K562 (cell line): ENCODE results near the gene RHOBTB3. TPM values are rescaled to one million over a fixed set of nuclear protein-coding genes. Genes with fewer than 3 reads are reported as not detected.

ENCODE experiments used
- ATAC-seq: fragments of 200-7000 bp; cut with Tn5 transposase; 3 replicates; pipeline ENCODE4 v1.9.1; 2020; ENCODE audit warnings: moderate library complexity
- BruUV-seq: library from RNA; stranded (reverse); fragments of 400-500 nt; replicated peaks from 2 replicates; lab custom pipeline; 2021; lab: Mats Ljungman, UMichigan
- CTCF ChIA-PET: fragments of 300-600 bp; formaldehyde crosslinking; extraction: SDS; loops from one replicate; lab custom pipeline; 2021; ENCODE audit warnings: low intra/inter-chr PET ratio; lab: Yijun Ruan, JAX
- POLR2A ChIA-PET: fragments of 300-600, 350-650 bp; sonication (Branson Sonifier 250); formaldehyde crosslinking; extraction: SDS; loops from one replicate; lab custom pipeline; 2021; ENCODE audit warnings: antibody characterized with exemption, inconsistent platforms; lab: Yijun Ruan, JAX
- DNase-seq, 4 experiments: peaks; one replicate each; pipeline versions ENCODE4 v3.0.0 to v3.0.0-alpha.2; 2011 to 2018; ENCODE audit warnings: low spot score in 3 of 4, mixed read lengths in 3 of 4; ENCODE audit errors: extremely low read depth in 1 of 4
- FAIRE-seq: peaks from 2 replicates; lab custom pipeline; 2011; peaks lifted over from hg19 to GRCh38; lab: Jason Lieb, UNC
- H2AFZ ChIP-seq: 2 replicates; pipeline ENCODE4 v1.6.0; 2011; ENCODE audit warnings: low read depth, low read length, control low read depth, inconsistent platforms
- H3K27ac ChIP-seq: fragments of 200-600 bp; 3 replicates; pipeline ENCODE4 v1.8.0; 2011; ENCODE audit warnings: low read depth, mild to moderate bottlenecking, control low read depth, inconsistent platforms, low read length, moderate library complexity, mixed read lengths; ENCODE audit errors: extremely low read depth
- H3K27me3 ChIP-seq, 2 experiments: fragments of 300-600 bp in 1 of 2; 2 replicates in 1 of 2; 3 replicates in 1 of 2; pipeline versions ENCODE4 v1.6.0 to v1.8.0; 2011; ENCODE audit warnings: inconsistent platforms in 2 of 2, low read length in 2 of 2, mild to moderate bottlenecking in 1 of 2, mixed read lengths in 1 of 2, moderate library complexity in 1 of 2; ENCODE audit not compliant: control insufficient read depth in 2 of 2, insufficient read depth in 2 of 2
- H3K36me3 ChIP-seq: fragments of 300-600 bp; 3 replicates; pipeline ENCODE4 v1.8.0; 2011; ENCODE audit warnings: mild to moderate bottlenecking, low read length, inconsistent platforms; ENCODE audit not compliant: control insufficient read depth, insufficient read depth
- H3K4me1 ChIP-seq, 2 experiments: fragments of 200-600 bp in 1 of 2; replicated peaks in 1 of 2; 2 replicates in 1 of 2; 3 replicates in 1 of 2; pipeline versions ENCODE4 v1.5.1 to v1.8.0; 2011; ENCODE audit warnings: inconsistent platforms in 2 of 2, low read length in 2 of 2, mild to moderate bottlenecking in 1 of 2, mixed read lengths in 1 of 2, moderate library complexity in 1 of 2; ENCODE audit not compliant: control insufficient read depth in 2 of 2, insufficient read depth in 2 of 2
- H3K4me2 ChIP-seq: 2 replicates; pipeline ENCODE4 v1.6.1; 2011; ENCODE audit warnings: low read length, control low read depth, inconsistent platforms, mixed read lengths; ENCODE audit not compliant: insufficient read depth
- H3K4me3 ChIP-seq: fragments of 200-600 bp; sonication (generic), shearing (Covaris generic); 2 replicates; pipeline ENCODE4 v1.5.1; 2016; ENCODE audit warnings: control low read depth, inconsistent platforms
- H3K79me2 ChIP-seq: fragments of 200-600 bp; 3 replicates; pipeline ENCODE4 v1.8.0; 2011; ENCODE audit warnings: low read length, inconsistent platforms; ENCODE audit not compliant: control insufficient read depth, insufficient read depth
- H3K9ac ChIP-seq, 2 experiments: 2 replicates each; pipeline versions ENCODE4 v1.6.0 to v1.6.1; 2011; ENCODE audit warnings: low read depth in 2 of 2, low read length in 2 of 2, control low read depth in 1 of 2, inconsistent platforms in 1 of 2, mild to moderate bottlenecking in 1 of 2, mixed read lengths in 1 of 2; ENCODE audit not compliant: insufficient read depth in 1 of 2
- H3K9me1 ChIP-seq: one replicate; pipeline ENCODE4 v1.6.0; 2011; ENCODE audit warnings: inconsistent platforms, mild to moderate bottlenecking, low read length, moderate library complexity; ENCODE audit not compliant: control insufficient read depth, insufficient read depth
- H3K9me3 ChIP-seq: replicated peaks from 2 replicates; pipeline ENCODE4 v1.5.1; 2011; ENCODE audit warnings: low read depth, low read length, inconsistent platforms; ENCODE audit not compliant: control insufficient read depth, insufficient read depth
- H4K20me1 ChIP-seq: replicated peaks from 2 replicates; pipeline ENCODE4 v1.6.1; 2011; ENCODE audit warnings: low read length, inconsistent platforms, mixed read lengths; ENCODE audit not compliant: control insufficient read depth, insufficient read depth
- BHLHE40 ChIP-seq: IDR thresholded peaks from 2 replicates; pipeline ENCODE4 v1.6.1; 2011; ENCODE audit warnings: low read length, improper control_type of control experiment
- CBFA2T2 ChIP-seq: fragments of 450-650 bp; conservative IDR thresholded peaks from 2 replicates; pipeline ENCODE4 v1.6.1; 2017; ENCODE audit warnings: mild to moderate bottlenecking
- CBFA2T3 ChIP-seq: fragments of 450-650 bp; IDR thresholded peaks from 2 replicates; pipeline ENCODE4 v1.6.1; 2017
- ETV1 ChIP-seq: fragments of 450-650 bp; conservative IDR thresholded peaks from 2 replicates; pipeline ENCODE4 v1.6.1; 2016; ENCODE audit warnings: missing genetic modification characterization, control low read depth, low read depth, missing compliant biosample characterization
- FOSL1 ChIP-seq: fragments of 200-800 bp; sonication (Bioruptor generic); conservative IDR thresholded peaks from 2 replicates; pipeline ENCODE4 v1.6.1; 2016; ENCODE audit warnings: missing genetic modification characterization, missing compliant biosample characterization
- GTF2F1 ChIP-seq: IDR thresholded peaks from 2 replicates; pipeline ENCODE4 v1.6.1; 2011; ENCODE audit warnings: low read depth, low read length, improper control_type of control experiment
- HIVEP1 ChIP-seq: fragments of 250-450 bp; sonication (Bioruptor Pico); IDR thresholded peaks from 2 replicates; pipeline ENCODE4 v1.4.0; 2020; ENCODE audit warnings: mild to moderate bottlenecking
- HNRNPUL1 ChIP-seq: fragments of 200-400 bp; formaldehyde crosslinking; IDR thresholded peaks from 2 replicates; pipeline ENCODE4 v1.6.1; 2017; ENCODE audit warnings: low read length
- KDM1A ChIP-seq, 2 experiments: fragments of 450-650 bp; IDR thresholded peaks; 2 replicates each; pipeline ENCODE4 v1.6.1; 2016; ENCODE audit warnings: mild to moderate bottlenecking in 2 of 2
- KDM5B ChIP-seq: fragments of 200-600 bp; sonication (generic); IDR thresholded peaks from 2 replicates; pipeline ENCODE4 v1.6.1; 2012; ENCODE audit warnings: low read depth, mild to moderate bottlenecking, moderate library complexity, low read length, control low read depth, inconsistent platforms; ENCODE audit not compliant: insufficient replicate concordance
- KHSRP ChIP-seq: fragments of 450-650 bp; IDR thresholded peaks from 2 replicates; pipeline ENCODE4 v1.6.1; 2017
- MEF2D ChIP-seq: conservative IDR thresholded peaks from 2 replicates; pipeline ENCODE4 v1.6.1; 2016; ENCODE audit warnings: low read depth, missing genetic modification characterization, missing compliant biosample characterization
- MYC ChIP-seq, 2 experiments: fragments of 250-450 bp in 1 of 2; sonication (Bioruptor Pico) in 1 of 2; IDR thresholded peaks; 2 replicates each; pipeline versions ENCODE4 v1.5.1 to v1.6.1; 2012 to 2021; ENCODE audit warnings: low read depth in 2 of 2, borderline replicate concordance in 1 of 2, improper control_type of control experiment in 1 of 2, low read length in 1 of 2, mild to moderate bottlenecking in 1 of 2, moderate library complexity in 1 of 2
- POLR2A ChIP-seq: fragments of 450-650 bp; conservative IDR thresholded peaks from 2 replicates; pipeline ENCODE4 v1.6.1; 2016
- POLR2B ChIP-seq: fragments of 450-650 bp; IDR thresholded peaks from 2 replicates; pipeline ENCODE4 v1.6.1; 2018; ENCODE audit warnings: low read depth; ENCODE audit not compliant: partially characterized antibody
- POU5F1 ChIP-seq: fragments of 150-350 bp; IDR thresholded peaks from 2 replicates; pipeline ENCODE4 v1.6.1; 2014; ENCODE audit warnings: borderline replicate concordance, low read length, low read depth, mild to moderate bottlenecking; ENCODE audit not compliant: partially characterized antibody
- RCOR1 ChIP-seq, 2 experiments: IDR thresholded peaks; 2 replicates each; pipeline ENCODE4 v1.6.1; 2012; ENCODE audit warnings: low read depth in 2 of 2, low read length in 2 of 2, borderline replicate concordance in 1 of 2, improper control_type of control experiment in 1 of 2
- RFX7 ChIP-seq: fragments of 250-450 bp; sonication (Bioruptor Pico); IDR thresholded peaks from 2 replicates; pipeline ENCODE4 v1.5.1; 2021; ENCODE audit warnings: mild to moderate bottlenecking
- SMARCA4 ChIP-seq: fragments of 450-650 bp; IDR thresholded peaks from 2 replicates; pipeline ENCODE4 v1.6.1; 2016
- TEAD4 ChIP-seq, 2 experiments: sonication (generic) in 1 of 2; formaldehyde crosslinking in 1 of 2; IDR thresholded peaks; 2 replicates each; pipeline versions ENCODE4 v1.6.1 to v1.8.0; 2012 to 2022; ENCODE audit warnings: borderline replicate concordance in 1 of 2, inconsistent platforms in 1 of 2, low read length in 1 of 2, mild to moderate bottlenecking in 1 of 2, missing genetic modification reagents in 1 of 2
- ZNF354B ChIP-seq: fragments of 250-450 bp; sonication (Bioruptor Pico); IDR thresholded peaks from 2 replicates; pipeline ENCODE4 v1.4.0; 2020
- ZNF436 ChIP-seq: fragments of 250-450, 450-650 bp; sonication (Bioruptor Pico); formaldehyde crosslinking; IDR thresholded peaks from 2 replicates; pipeline ENCODE4 v1.7.0; 2020; ENCODE audit warnings: mild to moderate bottlenecking
- WGBS: fragments of 100-300 bp; shearing (Covaris generic); methylation state at CpG from one replicate; pipeline ENCODE4 v1.1.6; 2016; ENCODE audit warnings: low coverage, mixed read lengths; ENCODE audit not compliant: insufficient coverage; ENCODE audit errors: missing lambda C conversion rate; 5-methylcytosine and 5-hydroxymethylcytosine counted together
- in situ Hi-C: fragments of 300-500 bp; cut with MboI; formaldehyde crosslinking; loops from 4 replicates; pipeline ENCODE4 v1.15.0; 2018; ENCODE audit warnings: inconsistent platforms, mixed read lengths
- intact Hi-C: fragments of 100-400 bp; cut with micrococcal nuclease; formaldehyde crosslinking; loops from 2 replicates; pipeline ENCODE4 v1.14.2; 2022
- polyA plus RNA-seq, 8 experiments: library from polyadenylated mRNA; depleted of rRNA in 4 of 8; stranded (reverse) in 5 of 8; unstranded in 3 of 8; fragments of >200 nt; fragmentation: Nextera tagmentation in 2 of 8; fragmentation: Illumina TruSeq in 1 of 8; extraction: Ambion mirVana in 2 of 8; extraction: Trizol in 1 of 8; gene quantifications; 2 replicates each; pipeline versions ENCODE4 v1.2.1 to v1.2.3, GENCODE V29; 2011 to 2014; ENCODE audit warnings: inconsistent platforms in 1 of 8, missing spikeins in 1 of 8
- total RNA-seq, 7 experiments: library from RNA; depleted of rRNA in 6 of 7; stranded (reverse); fragments of >200 nt in 6 of 7; fragmentation: Illumina TruSeq in 2 of 7; extraction: Trizol in 2 of 7; gene quantifications; 2 replicates each; pipeline versions ENCODE4 v1.2.1 to v1.2.3, GENCODE V29; 2011 to 2021; ENCODE audit warnings: low replicate concordance in 1 of 7
- TF ChIP-seq, protein P1 (sequence below): sonication (generic); formaldehyde crosslinking; IDR thresholded peaks from 2 replicates; pipeline ENCODE4 v1.8.0; 2022; ENCODE audit warnings: mild to moderate bottlenecking, missing genetic modification reagents
- TF ChIP-seq, protein P2 (sequence below): fragments of 450-650 bp; IDR thresholded peaks from 2 replicates; pipeline ENCODE4 v1.6.1; 2018; ENCODE audit warnings: mild to moderate bottlenecking, low read depth; ENCODE audit not compliant: partially characterized antibody

The RHOBTB3 gene
- total and polyA plus RNA-seq, 9 of the 15 experiments (the other 6 are each of a cell fraction or from before 2014, with no cell fraction given) = 39.7 to 143 (median 115) TPM

DNA sequence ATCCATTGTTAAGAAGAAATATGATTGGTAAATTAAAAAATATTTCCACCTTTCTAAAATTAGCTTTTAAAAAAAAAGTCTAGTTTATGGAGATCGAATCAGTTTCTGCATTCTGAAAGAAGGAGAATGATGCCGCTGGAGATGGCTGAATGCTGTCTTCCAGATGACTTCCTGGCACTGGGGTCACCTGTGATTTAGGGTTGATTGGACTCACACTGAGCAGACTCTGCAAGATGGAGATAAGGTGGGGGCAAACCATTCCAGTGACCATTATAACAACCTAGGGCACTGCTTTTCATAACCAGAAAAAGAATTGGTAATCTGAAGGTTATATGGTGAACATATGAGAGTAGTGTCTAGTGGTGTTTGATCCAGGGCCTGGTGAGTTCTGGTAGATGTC lies 40.8 kb downstream of the RHOBTB3 start:
- peaks cover 4% of the 10 kb centered on the region; the same call in 2 of the 3 replicates for H3K79me2 ChIP-seq
- BruUV-seq = no TSS peak
- intact Hi-C loops = no loop called here
- TF ChIP-seq, protein P1, sequence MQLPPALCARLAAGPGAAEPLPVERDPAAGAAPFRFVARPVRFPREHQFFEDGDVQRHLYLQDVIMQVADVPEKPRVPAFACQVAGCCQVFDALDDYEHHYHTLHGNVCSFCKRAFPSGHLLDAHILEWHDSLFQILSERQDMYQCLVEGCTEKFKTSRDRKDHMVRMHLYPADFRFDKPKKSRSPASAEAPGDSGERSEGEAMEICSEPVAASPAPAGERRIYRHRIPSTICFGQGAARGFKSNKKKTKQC (CRISPR knock-in tag) = no peak
- TF ChIP-seq KDM1A (IDR thresholded peaks at IDR 0.05) (peak; percentile 72 to 74; a peak in 3 of 4 replicates), ZNF354B (no peak), MEF2D (no peak), TEAD4 (IDR thresholded peaks at IDR 0.05; ENCODE audit: low read length) (0 out of 2 replicates have a peak, but pooled peaks have one; percentile 26), TEAD4 (CRISPR knock-in tag; IDR thresholded peaks at IDR 0.05; ENCODE audit: borderline replicate concordance) (no peak), HIVEP1 (CRISPR knock-in tag) (no peak), RCOR1 (IDR thresholded peaks at IDR 0.05; ENCODE audit: borderline replicate concordance in 1 of 2, low read depth in 2 of 2, low read length in 2 of 2) (peak in 1 of 2 experiments; percentile 39; a peak in 1 of 4 replicates), FOSL1 (tag) (no peak), HNRNPUL1 (no peak), SMARCA4 (no peak), BHLHE40 (no peak), POLR2A (no peak; the same call in 1 of the 2 replicates), MYC (IDR thresholded peaks at IDR 0.05; ENCODE audit: low read depth, low read length) (no peak), MYC (CRISPR knock-in tag; IDR thresholded peaks at IDR 0.05; ENCODE audit: borderline replicate concordance, low read depth) (no peak), CBFA2T3 (peak; percentile 65), ETV1 (no peak), GTF2F1 (no peak), RFX7 (CRISPR knock-in tag) (no peak), KHSRP (no peak), KDM5B (no peak), POU5F1 (no peak), POLR2B (peak; percentile 15), ZNF436 (CRISPR knock-in tag) (no peak), CBFA2T2 (0 out of 2 replicates have a peak, but pooled peaks have one; percentile 11)
- TF ChIP-seq, protein P2, sequence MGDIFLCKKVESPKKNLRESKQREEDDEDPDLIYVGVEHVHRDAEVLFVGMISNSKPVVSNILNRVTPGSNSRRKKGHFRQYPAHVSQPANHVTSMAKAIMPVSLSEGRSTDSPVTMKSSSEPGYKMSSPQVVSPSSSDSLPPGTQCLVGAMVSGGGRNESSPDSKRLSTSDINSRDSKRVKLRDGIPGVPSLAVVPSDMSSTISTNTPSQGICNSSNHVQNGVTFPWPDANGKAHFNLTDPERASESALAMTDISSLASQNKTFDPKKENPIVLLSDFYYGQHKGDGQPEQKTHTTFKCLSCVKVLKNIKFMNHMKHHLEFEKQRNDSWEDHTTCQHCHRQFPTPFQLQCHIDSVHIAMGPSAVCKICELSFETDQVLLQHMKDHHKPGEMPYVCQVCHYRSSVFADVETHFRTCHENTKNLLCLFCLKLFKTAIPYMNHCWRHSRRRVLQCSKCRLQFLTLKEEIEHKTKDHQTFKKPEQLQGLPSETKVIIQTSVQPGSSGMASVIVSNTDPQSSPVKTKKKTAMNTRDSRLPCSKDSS = no peak

More for the DNA sequence above, 40.8 kb downstream of the RHOBTB3 start:
- H3K9me1 ChIP-seq = peaks cover 4% of the 10 kb centered on the region
- no peak overlapping the region for H3K27ac ChIP-seq
- FAIRE-seq (no peak), DNase-seq (peak in 1 of 4 experiments; percentile 23), ATAC-seq (peak; percentile 34)
- ChIA-PET POLR2A (interaction anchor here (0.7 to 3.3 kb wide), 5 partner anchors 9 to 18 kb away, joined by 3 to 26 read pairs (median 3); no protein-coding TSS in a partner anchor), CTCF (interaction anchor here (0.5 kb wide), 1 partner anchor 140 kb away, joined by 3 read pairs; no protein-coding TSS in a partner anchor)
- WGBS = 45% methylated on average over 2 of the region's 2 CpGs
- 0 out of 2 replicates have a peak, but pooled peaks cover 3% of the 10 kb centered on the region for H4K20me1 ChIP-seq
- in situ Hi-C loops = no loop called here
- no peaks in the 10 kb centered on the region for H3K27me3 ChIP-seq
- H3K9me3 ChIP-seq = no peaks in the 10 kb centered on the region
- H3K4me2 ChIP-seq = no peak overlapping the region
- H3K9ac ChIP-seq = no peak overlapping the region
- no peak overlapping the region for H3K4me3 ChIP-seq
- H3K36me3 ChIP-seq = peaks cover 87% of the 10 kb centered on the region
- no peak overlapping the region for H2AFZ ChIP-seq
- H3K4me1 ChIP-seq = peaks cover 8 to 19% of the 10 kb centered on the region in 2 experiments
